ENCODE results near the gene MRPS16. TPM values are rescaled to one million over a fixed set of nuclear protein-coding genes. Genes with fewer than 3 reads are reported as not detected.
A peak's percentile ranks its signal among the peaks of the same experiment; 100 is the strongest.

The MRPS16 gene
- total RNA-seq, 1 donor from 2014 or later = 106 TPM

GRCh38 chr10:73238990-73239566 lies 13.4 kb downstream of the MRPS16 start:
- DNase-seq (ENCODE audit: low read depth, low spot score) = no peak
- no peaks in the 10 kb centered on the region for H3K9me3 Mint-ChIP-seq
- no peak overlapping the region for H3K27ac Mint-ChIP-seq (ENCODE audit: unreplicated experiment)
- H3K36me3 Mint-ChIP-seq (ENCODE audit: low read depth) = peaks cover 11% of the 10 kb centered on the region
- no peak overlapping the region for H3K4me3 Mint-ChIP-seq
- no peaks in the 10 kb centered on the region for H3K27me3 Mint-ChIP-seq (ENCODE audit: low read depth)
- H3K4me1 Mint-ChIP-seq = peaks cover 2% of the 10 kb centered on the region
- no peak for TF ChIP-seq CTCF (conservative IDR thresholded peaks at IDR 0.05)

- TF ChIP-seq CTCF (conservative IDR thresholded peaks at IDR 0.05) = no peak
- Mint-ChIP-seq H3K36me3 (ENCODE audit: low read depth) (peaks cover 7% of the 10 kb centered on the region), H3K27me3 (ENCODE audit: low read depth) (no peaks in the 10 kb centered on the region), H3K4me3 (no peak overlapping the region), H3K9me3 (no peaks in the 10 kb centered on the region), H3K4me1 (no peaks in the 10 kb centered on the region), H3K27ac (ENCODE audit: unreplicated experiment) (no peak overlapping the region)
- no peak for DNase-seq (ENCODE audit: low read depth, low spot score)
Measured at GRCh38 chr10:73234695-73235094, 17.7 kb downstream of the MRPS16 start.

GRCh38 chr10:73233883-73234282 lies 18.6 kb downstream of the MRPS16 start:
- no peaks in the 10 kb centered on the region for H3K4me1 Mint-ChIP-seq
- TF ChIP-seq CTCF (conservative IDR thresholded peaks at IDR 0.05) = no peak
- H3K27me3 Mint-ChIP-seq (ENCODE audit: low read depth) = no peaks in the 10 kb centered on the region
- H3K4me3 Mint-ChIP-seq = no peak overlapping the region
- no peak for DNase-seq (ENCODE audit: low read depth, low spot score)
- no peaks in the 10 kb centered on the region for H3K9me3 Mint-ChIP-seq
- H3K36me3 Mint-ChIP-seq (ENCODE audit: low read depth) = peaks cover 7% of the 10 kb centered on the region
- H3K27ac Mint-ChIP-seq (ENCODE audit: unreplicated experiment) = no peak overlapping the region

- no peaks in the 10 kb centered on the region for H3K9me3 Mint-ChIP-seq
- no peak overlapping the region for H3K4me3 Mint-ChIP-seq
- peak; percentile 40 for TF ChIP-seq CTCF (conservative IDR thresholded peaks at IDR 0.05)
- H3K27ac Mint-ChIP-seq (ENCODE audit: unreplicated experiment) = no peak overlapping the region
- DNase-seq (ENCODE audit: low read depth, low spot score) = no peak
- H3K27me3 Mint-ChIP-seq (ENCODE audit: low read depth) = no peaks in the 10 kb centered on the region
- no peaks in the 10 kb centered on the region for H3K4me1 Mint-ChIP-seq
- H3K36me3 Mint-ChIP-seq (ENCODE audit: low read depth) = peaks cover 7% of the 10 kb centered on the region
Measured at GRCh38 chr10:73232887-73233286, 19.6 kb downstream of the MRPS16 start.

- H3K4me1 Mint-ChIP-seq = no peaks in the 10 kb centered on the region
- no peaks in the 10 kb centered on the region for H3K27me3 Mint-ChIP-seq (ENCODE audit: low read depth)
- H3K9me3 Mint-ChIP-seq = no peaks in the 10 kb centered on the region
- peak overlapping the region; percentile 73 for H3K27ac Mint-ChIP-seq (ENCODE audit: unreplicated experiment)
- peaks cover 7% of the 10 kb centered on the region for H3K36me3 Mint-ChIP-seq (ENCODE audit: low read depth)
- no peak for TF ChIP-seq CTCF (conservative IDR thresholded peaks at IDR 0.05)
- no peak for DNase-seq (ENCODE audit: low read depth, low spot score)
- H3K4me3 Mint-ChIP-seq = no peak overlapping the region
Measured at GRCh38 chr10:73229567-73229966, 22.9 kb downstream of the MRPS16 start.

Measured in neural crest cell (in vitro differentiated cells).